Measurements from ENCODE around the gene TRIM41. TPM values are rescaled to one million over a fixed set of nuclear protein-coding genes. Genes with fewer than 3 reads are reported as not detected.

The TRIM41 gene
- total and polyA plus RNA-seq, 2 of the 13 experiments (the other 11 are each of a cell fraction or from before 2014, with no cell fraction given), result 10.2 to 16.7 TPM

GRCh38 chr5:181223729-181224389 lies 778 bp downstream of the TRIM41 start (continued):
- TF ChIP-seq SNAPC5 (CRISPR knock-in tag; IDR thresholded peaks at IDR 0.05; ENCODE audit: borderline replicate concordance) (0 out of 2 replicates have a peak, but pooled peaks have one; percentile 32), ZNF362 (CRISPR knock-in tag; IDR thresholded peaks at IDR 0.05; ENCODE audit: borderline replicate concordance) (no peak), MED13 (CRISPR knock-in tag; IDR thresholded peaks at IDR 0.05) (no peak), MXI1 (IDR thresholded peaks at IDR 0.05; ENCODE audit: borderline replicate concordance, low read depth, low read length) (peak; percentile 3; the same call in 1 of the 3 replicates), RFX3 (CRISPR knock-in tag; IDR thresholded peaks at IDR 0.05) (peak; percentile 70), ZNF605 (CRISPR knock-in tag; IDR thresholded peaks at IDR 0.05) (peak; percentile 80), TCF12 (IDR thresholded peaks at IDR 0.05) (no peak), TCF12 (CRISPR knock-in tag; IDR thresholded peaks at IDR 0.05) (no peak), NR0B2 (CRISPR knock-in tag; IDR thresholded peaks at IDR 0.05) (no peak), ZNF740 (CRISPR knock-in tag; IDR thresholded peaks at IDR 0.05) (peak; percentile 88), HOXD1 (CRISPR knock-in tag; IDR thresholded peaks at IDR 0.05) (no peak), TBP (CRISPR knock-in tag; IDR thresholded peaks at IDR 0.05) (no peak), ZIK1 (CRISPR knock-in tag; IDR thresholded peaks at IDR 0.05; ENCODE audit: borderline replicate concordance, low read depth) (no peak), STAG1 (CRISPR knock-in tag; IDR thresholded peaks at IDR 0.05) (no peak), ZXDC (CRISPR knock-in tag; IDR thresholded peaks at IDR 0.05) (no peak), SALL1 (CRISPR knock-in tag; IDR thresholded peaks at IDR 0.05) (no peak), ZNF552 (CRISPR knock-in tag; IDR thresholded peaks at IDR 0.05; ENCODE audit: borderline replicate concordance) (peak; percentile 35; the same call in 1 of the 2 replicates), PRPF4 (IDR thresholded peaks at IDR 0.05; ENCODE audit: low read depth, low read length, poor library complexity, severe bottlenecking) (no peak), BRCA1 (CRISPR knock-in tag; IDR thresholded peaks at IDR 0.05) (no peak), NR2F6 (IDR thresholded peaks at IDR 0.05) (no peak), NR2F6 (CRISPR knock-in tag; IDR thresholded peaks at IDR 0.05) (no peak; the same call in 1 of the 2 replicates), SIX4 (CRISPR knock-in tag; IDR thresholded peaks at IDR 0.05) (no peak), ELF4 (CRISPR knock-in tag; IDR thresholded peaks at IDR 0.05; ENCODE audit: borderline replicate concordance) (no peak), CREM (IDR thresholded peaks at IDR 0.05) (no peak), CREM (CRISPR knock-in tag; IDR thresholded peaks at IDR 0.05) (no peak), RXRB (CRISPR knock-in tag; IDR thresholded peaks at IDR 0.05; ENCODE audit: borderline replicate concordance) (no peak), JUND (CRISPR knock-in tag; IDR thresholded peaks at IDR 0.05) (peak; percentile 14; the same call in 1 of the 2 replicates), PAWR (CRISPR knock-in tag; IDR thresholded peaks at IDR 0.05; ENCODE audit: borderline replicate concordance) (no peak)
